Loucy (cell line): ENCODE results near the gene ACSF3.

Source experiments
- EZH2phosphoT487 ChIP-seq: fragments of 200-600 bp; IDR thresholded peaks from 2 replicates; pipeline ENCODE4 v1.6.1; 2018; ENCODE audit warnings: antibody characterized with exemption, mild to moderate bottlenecking, moderate library complexity, borderline replicate concordance
- TF ChIP-seq, protein P1 (sequence below): fragments of 200-600 bp; sonication (generic); conservative IDR thresholded peaks from 2 replicates; pipeline ENCODE4 v1.5.1; 2014; ENCODE audit warnings: mild to moderate bottlenecking, antibody characterized with exemption, low read length

DNA sequence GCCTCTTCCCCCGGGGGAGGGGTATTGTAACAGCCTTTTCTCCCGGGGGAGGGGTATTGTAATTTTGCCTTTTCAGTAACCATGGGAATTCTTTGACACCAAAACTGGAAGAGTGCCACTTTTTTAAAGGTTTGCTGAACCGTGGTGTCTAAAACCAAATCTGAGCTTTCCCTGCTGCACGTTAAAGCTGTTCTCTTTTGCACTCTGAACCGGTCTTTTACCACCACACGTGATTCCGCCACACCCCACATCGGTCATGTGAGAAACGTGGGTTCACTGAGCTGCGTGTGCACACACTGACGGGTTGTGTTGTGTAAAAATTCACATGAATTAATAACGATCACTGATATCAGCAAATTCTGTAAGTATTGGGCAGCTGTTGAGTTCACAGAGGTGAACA, 9.2 kb upstream of the ACSF3 start:
- TF ChIP-seq, protein P1, sequence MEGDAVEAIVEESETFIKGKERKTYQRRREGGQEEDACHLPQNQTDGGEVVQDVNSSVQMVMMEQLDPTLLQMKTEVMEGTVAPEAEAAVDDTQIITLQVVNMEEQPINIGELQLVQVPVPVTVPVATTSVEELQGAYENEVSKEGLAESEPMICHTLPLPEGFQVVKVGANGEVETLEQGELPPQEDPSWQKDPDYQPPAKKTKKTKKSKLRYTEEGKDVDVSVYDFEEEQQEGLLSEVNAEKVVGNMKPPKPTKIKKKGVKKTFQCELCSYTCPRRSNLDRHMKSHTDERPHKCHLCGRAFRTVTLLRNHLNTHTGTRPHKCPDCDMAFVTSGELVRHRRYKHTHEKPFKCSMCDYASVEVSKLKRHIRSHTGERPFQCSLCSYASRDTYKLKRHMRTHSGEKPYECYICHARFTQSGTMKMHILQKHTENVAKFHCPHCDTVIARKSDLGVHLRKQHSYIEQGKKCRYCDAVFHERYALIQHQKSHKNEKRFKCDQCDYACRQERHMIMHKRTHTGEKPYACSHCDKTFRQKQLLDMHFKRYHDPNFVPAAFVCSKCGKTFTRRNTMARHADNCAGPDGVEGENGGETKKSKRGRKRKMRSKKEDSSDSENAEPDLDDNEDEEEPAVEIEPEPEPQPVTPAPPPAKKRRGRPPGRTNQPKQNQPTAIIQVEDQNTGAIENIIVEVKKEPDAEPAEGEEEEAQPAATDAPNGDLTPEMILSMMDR, result no peak
- TF ChIP-seq EZH2phosphoT487, result no peak
